K562 (cell line): ENCODE measurements around the gene CDH19. TPM values are rescaled to one million over a fixed set of nuclear protein-coding genes. Genes with fewer than 3 reads are reported as not detected.

Source experiments
- ATAC-seq: fragments of 200-7000 bp; cut with Tn5 transposase; 3 replicates; pipeline ENCODE4 v1.9.1; 2020; ENCODE audit warnings: moderate library complexity
- BruUV-seq: library from RNA; stranded (reverse); fragments of 400-500 nt; replicated peaks from 2 replicates; lab custom pipeline; 2021; lab: Mats Ljungman, UMichigan
- CTCF ChIA-PET: fragments of 300-600 bp; formaldehyde crosslinking; extraction: SDS; loops from one replicate; lab custom pipeline; 2021; ENCODE audit warnings: low intra/inter-chr PET ratio; lab: Yijun Ruan, JAX
- POLR2A ChIA-PET: fragments of 300-600, 350-650 bp; sonication (Branson Sonifier 250); formaldehyde crosslinking; extraction: SDS; loops from one replicate; lab custom pipeline; 2021; ENCODE audit warnings: antibody characterized with exemption, inconsistent platforms; lab: Yijun Ruan, JAX
- DNase-seq, 4 experiments: peaks; one replicate each; pipeline versions ENCODE4 v3.0.0 to v3.0.0-alpha.2; 2011 to 2018; ENCODE audit warnings: low spot score in 3 of 4, mixed read lengths in 3 of 4; ENCODE audit errors: extremely low read depth in 1 of 4
- FAIRE-seq: peaks from 2 replicates; lab custom pipeline; 2011; peaks lifted over from hg19 to GRCh38; lab: Jason Lieb, UNC
- H2AFZ ChIP-seq: 2 replicates; pipeline ENCODE4 v1.6.0; 2011; ENCODE audit warnings: low read depth, low read length, control low read depth, inconsistent platforms
- H3K27ac ChIP-seq: fragments of 200-600 bp; 3 replicates; pipeline ENCODE4 v1.8.0; 2011; ENCODE audit warnings: low read depth, mild to moderate bottlenecking, control low read depth, inconsistent platforms, low read length, moderate library complexity, mixed read lengths; ENCODE audit errors: extremely low read depth
- H3K27me3 ChIP-seq, 2 experiments: fragments of 300-600 bp in 1 of 2; 2 replicates in 1 of 2; 3 replicates in 1 of 2; pipeline versions ENCODE4 v1.6.0 to v1.8.0; 2011; ENCODE audit warnings: inconsistent platforms in 2 of 2, low read length in 2 of 2, mild to moderate bottlenecking in 1 of 2, mixed read lengths in 1 of 2, moderate library complexity in 1 of 2; ENCODE audit not compliant: control insufficient read depth in 2 of 2, insufficient read depth in 2 of 2
- H3K36me3 ChIP-seq: fragments of 300-600 bp; 3 replicates; pipeline ENCODE4 v1.8.0; 2011; ENCODE audit warnings: mild to moderate bottlenecking, low read length, inconsistent platforms; ENCODE audit not compliant: control insufficient read depth, insufficient read depth
- H3K4me1 ChIP-seq, 2 experiments: fragments of 200-600 bp in 1 of 2; replicated peaks in 1 of 2; 2 replicates in 1 of 2; 3 replicates in 1 of 2; pipeline versions ENCODE4 v1.5.1 to v1.8.0; 2011; ENCODE audit warnings: inconsistent platforms in 2 of 2, low read length in 2 of 2, mild to moderate bottlenecking in 1 of 2, mixed read lengths in 1 of 2, moderate library complexity in 1 of 2; ENCODE audit not compliant: control insufficient read depth in 2 of 2, insufficient read depth in 2 of 2
- H3K4me2 ChIP-seq: 2 replicates; pipeline ENCODE4 v1.6.1; 2011; ENCODE audit warnings: low read length, control low read depth, inconsistent platforms, mixed read lengths; ENCODE audit not compliant: insufficient read depth
- H3K4me3 ChIP-seq: fragments of 200-600 bp; sonication (generic), shearing (Covaris generic); 2 replicates; pipeline ENCODE4 v1.5.1; 2016; ENCODE audit warnings: control low read depth, inconsistent platforms
- H3K79me2 ChIP-seq: fragments of 200-600 bp; 3 replicates; pipeline ENCODE4 v1.8.0; 2011; ENCODE audit warnings: low read length, inconsistent platforms; ENCODE audit not compliant: control insufficient read depth, insufficient read depth
- H3K9ac ChIP-seq, 2 experiments: 2 replicates each; pipeline versions ENCODE4 v1.6.0 to v1.6.1; 2011; ENCODE audit warnings: low read depth in 2 of 2, low read length in 2 of 2, control low read depth in 1 of 2, inconsistent platforms in 1 of 2, mild to moderate bottlenecking in 1 of 2, mixed read lengths in 1 of 2; ENCODE audit not compliant: insufficient read depth in 1 of 2
- H3K9me1 ChIP-seq: one replicate; pipeline ENCODE4 v1.6.0; 2011; ENCODE audit warnings: inconsistent platforms, mild to moderate bottlenecking, low read length, moderate library complexity; ENCODE audit not compliant: control insufficient read depth, insufficient read depth
- H3K9me3 ChIP-seq: replicated peaks from 2 replicates; pipeline ENCODE4 v1.5.1; 2011; ENCODE audit warnings: low read depth, low read length, inconsistent platforms; ENCODE audit not compliant: control insufficient read depth, insufficient read depth
- H4K20me1 ChIP-seq: replicated peaks from 2 replicates; pipeline ENCODE4 v1.6.1; 2011; ENCODE audit warnings: low read length, inconsistent platforms, mixed read lengths; ENCODE audit not compliant: control insufficient read depth, insufficient read depth
- CGGBP1 ChIP-seq: fragments of 250-450 bp; sonication (Bioruptor Pico); IDR thresholded peaks from 2 replicates; pipeline ENCODE4 v1.9.0; 2021; ENCODE audit warnings: mild to moderate bottlenecking
- DMBX1 ChIP-seq: fragments of 250-450 bp; sonication (Bioruptor Pico); IDR thresholded peaks from 2 replicates; pipeline ENCODE4 v1.8.0; 2022; ENCODE audit warnings: inconsistent platforms, mild to moderate bottlenecking, moderate library complexity, borderline replicate concordance
- FIP1L1 ChIP-seq: fragments of 200-400 bp; formaldehyde crosslinking; IDR thresholded peaks from 2 replicates; pipeline ENCODE4 v1.6.1; 2018; ENCODE audit warnings: mild to moderate bottlenecking, low read depth, low read length; ENCODE audit not compliant: poor library complexity, severe bottlenecking
- HDAC6 ChIP-seq: IDR thresholded peaks from 2 replicates; pipeline ENCODE4 v1.6.1; 2012; ENCODE audit warnings: low read depth, mild to moderate bottlenecking, control low read depth, inconsistent platforms, low read length, moderate library complexity
- MAX ChIP-seq: sonication (generic); formaldehyde crosslinking; IDR thresholded peaks from 2 replicates; pipeline ENCODE4 v1.9.0; 2022; ENCODE audit warnings: mild to moderate bottlenecking, missing genetic modification reagents
- PPARD ChIP-seq: fragments of 250-450 bp; sonication (Bioruptor Pico); IDR thresholded peaks from 2 replicates; pipeline ENCODE4 v1.8.0; 2022; ENCODE audit warnings: inconsistent platforms, mild to moderate bottlenecking, moderate library complexity
- PREB ChIP-seq: sonication (generic); formaldehyde crosslinking; IDR thresholded peaks from 2 replicates; pipeline ENCODE4 v1.8.1; 2023; ENCODE audit warnings: mild to moderate bottlenecking, missing genetic modification reagents
- RBM15 ChIP-seq: fragments of 200-400 bp; formaldehyde crosslinking; IDR thresholded peaks from 2 replicates; pipeline ENCODE4 v1.6.1; 2018; ENCODE audit warnings: mild to moderate bottlenecking, low read length, moderate library complexity; ENCODE audit not compliant: insufficient read depth
- SMARCC2 ChIP-seq: fragments of 450-650 bp; IDR thresholded peaks from 2 replicates; pipeline ENCODE4 v1.6.1; 2017; ENCODE audit warnings: antibody characterized with exemption, moderate library complexity, mild to moderate bottlenecking, low read depth
- SMC3 ChIP-seq: conservative IDR thresholded peaks from 2 replicates; pipeline ENCODE4 v1.6.1; 2011; ENCODE audit warnings: low read depth, low read length, improper control_type of control experiment; ENCODE audit not compliant: insufficient read depth
- SNRNP70 ChIP-seq: fragments of 200-400 bp; formaldehyde crosslinking; optimal IDR thresholded peaks from 2 replicates; pipeline ENCODE3; 2017; ENCODE audit warnings: low read depth, low read length
- TAF1 ChIP-seq: IDR thresholded peaks from 2 replicates; pipeline ENCODE4 v1.6.1; 2011; ENCODE audit warnings: mild to moderate bottlenecking, low read length, moderate library complexity; ENCODE audit not compliant: insufficient read depth, control insufficient read depth, severe bottlenecking; ENCODE audit errors: extremely low read depth
- TEAD2 ChIP-seq: fragments of 450-650 bp; IDR thresholded peaks from 2 replicates; pipeline ENCODE4 v1.6.1; 2016; ENCODE audit warnings: missing genetic modification characterization, control low read depth, missing compliant biosample characterization
- ZNF134 ChIP-seq: fragments of 250-450 bp; sonication (Bioruptor Pico); conservative IDR thresholded peaks from 2 replicates; pipeline ENCODE4 v1.4.0; 2020
- ZNF23 ChIP-seq: fragments of 250-450 bp; sonication (Bioruptor Pico); IDR thresholded peaks from 2 replicates; pipeline ENCODE4 v1.4.0; 2020; ENCODE audit warnings: mild to moderate bottlenecking
- WGBS: fragments of 100-300 bp; shearing (Covaris generic); methylation state at CpG from one replicate; pipeline ENCODE4 v1.1.6; 2016; ENCODE audit warnings: low coverage, mixed read lengths; ENCODE audit not compliant: insufficient coverage; ENCODE audit errors: missing lambda C conversion rate; 5-methylcytosine and 5-hydroxymethylcytosine counted together
- in situ Hi-C: fragments of 300-500 bp; cut with MboI; formaldehyde crosslinking; loops from 4 replicates; pipeline ENCODE4 v1.15.0; 2018; ENCODE audit warnings: inconsistent platforms, mixed read lengths
- intact Hi-C: fragments of 100-400 bp; cut with micrococcal nuclease; formaldehyde crosslinking; loops from 2 replicates; pipeline ENCODE4 v1.14.2; 2022
- polyA plus RNA-seq, 8 experiments: library from polyadenylated mRNA; depleted of rRNA in 4 of 8; stranded (reverse) in 5 of 8; unstranded in 3 of 8; fragments of >200 nt; fragmentation: Nextera tagmentation in 2 of 8; fragmentation: Illumina TruSeq in 1 of 8; extraction: Ambion mirVana in 2 of 8; extraction: Trizol in 1 of 8; gene quantifications; 2 replicates each; pipeline versions ENCODE4 v1.2.1 to v1.2.3, GENCODE V29; 2011 to 2014; ENCODE audit warnings: inconsistent platforms in 1 of 8, missing spikeins in 1 of 8
- total RNA-seq, 7 experiments: library from RNA; depleted of rRNA in 6 of 7; stranded (reverse); fragments of >200 nt in 6 of 7; fragmentation: Illumina TruSeq in 2 of 7; extraction: Trizol in 2 of 7; gene quantifications; 2 replicates each; pipeline versions ENCODE4 v1.2.1 to v1.2.3, GENCODE V29; 2011 to 2021; ENCODE audit warnings: low replicate concordance in 1 of 7

CDH19 gene
- total and polyA plus RNA-seq, 9 of the 15 experiments (the other 6 are each of a cell fraction or from before 2014, with no cell fraction given): not detected

- Histone ChIP-seq H3K9ac (no peak overlapping the region), H3K9me1 (no peaks in the 10 kb centered on the region), H3K27me3 (no peaks in the 10 kb centered on the region), H3K4me1 (no peaks in the 10 kb centered on the region), H4K20me1 (no peaks in the 10 kb centered on the region), H3K36me3 (no peaks in the 10 kb centered on the region), H3K79me2 (no peaks in the 10 kb centered on the region), H3K4me2 (no peak overlapping the region), H3K27ac (no peak overlapping the region), H3K4me3 (no peak overlapping the region), H3K9me3 (no peaks in the 10 kb centered on the region), H2AFZ (no peak overlapping the region)
- POLR2A ChIA-PET: no interaction called here
- in situ Hi-C loops (no loop called here), intact Hi-C loops (no loop called here)
- DNase-seq (no peak), ATAC-seq (no peak), FAIRE-seq (no peak)
- no TSS peak for BruUV-seq
- TF ChIP-seq FIP1L1: no peak
- TF ChIP-seq CGGBP1: no peak
- no peak for TF ChIP-seq SMC3
- TF ChIP-seq SMARCC2: no peak
- no peak for TF ChIP-seq SNRNP70
- 2% methylated on average over 5 of the region's 5 CpGs for WGBS
- CTCF ChIA-PET: no interaction called here
These were observed 93.4 kb downstream of the CDH19 start for GRCh38 chr18:66510357-66511045.

- ChIA-PET POLR2A (no interaction called here), CTCF (no interaction called here)
- Histone ChIP-seq H3K9ac (no peak overlapping the region), H3K27ac (no peak overlapping the region), H3K36me3 (no peaks in the 10 kb centered on the region), H3K9me1 (no peaks in the 10 kb centered on the region), H3K4me2 (no peak overlapping the region), H3K27me3 (no peaks in the 10 kb centered on the region), H3K4me3 (no peak overlapping the region), H3K79me2 (no peaks in the 10 kb centered on the region), H3K4me1 (no peaks in the 10 kb centered on the region), H2AFZ (no peak overlapping the region), H3K9me3 (no peaks in the 10 kb centered on the region), H4K20me1 (no peaks in the 10 kb centered on the region)
- ATAC-seq: no peak
- no peak for DNase-seq
- BruUV-seq: no TSS peak
- 3% methylated on average over 3 of the region's 3 CpGs for WGBS
- intact Hi-C loops: no loop called here
- in situ Hi-C loops: no loop called here
- FAIRE-seq: no peak
- TF ChIP-seq PREB (CRISPR knock-in tag): no peak
- TF ChIP-seq TAF1: no peak
- TF ChIP-seq HDAC6: no peak
- no peak for TF ChIP-seq ZNF23 (CRISPR knock-in tag)
- no peak for TF ChIP-seq RBM15
- TF ChIP-seq DMBX1 (CRISPR knock-in tag): no peak
- no peak for TF ChIP-seq TEAD2
- no peak for TF ChIP-seq ZNF134
- TF ChIP-seq PPARD (CRISPR knock-in tag): no peak
- TF ChIP-seq MAX: no peak
- TF ChIP-seq, all 486 proteins: peak for 0
These were observed 95.0 kb downstream of the CDH19 start for GRCh38 chr18:66508937-66509336.
